SK-N-SH (cell line): ENCODE measurements around the gene SIRPB2. TPM values are rescaled to one million over a fixed set of nuclear protein-coding genes. Genes with fewer than 3 reads are reported as not detected.

Experiments
- CTCF ChIA-PET: fragments of 300-600, 350-600 bp; formaldehyde crosslinking; extraction: SDS; loops from one replicate; lab custom pipeline; 2021; lab: Yijun Ruan, JAX
- POLR2A ChIA-PET: fragments of 350-600 bp; sonication (Branson Sonifier 250); formaldehyde crosslinking; extraction: SDS; loops from one replicate; lab custom pipeline; 2020; ENCODE audit warnings: antibody characterized with exemption, inconsistent platforms; lab: Yijun Ruan, JAX
- DNase-seq: peaks from one replicate; pipeline ENCODE4 v3.0.0; 2012
- H2AFZ ChIP-seq: fragments of 200-600 bp; sonication (generic); 2 replicates; pipeline ENCODE4 v1.8.1; 2016; ENCODE audit warnings: antibody characterized with exemption, mild to moderate bottlenecking, low read depth
- H3F3A ChIP-seq: fragments of 200-600 bp; sonication (generic); replicated peaks from 2 replicates; pipeline ENCODE3; 2016; ENCODE audit warnings: antibody characterized with exemption, mild to moderate bottlenecking; ENCODE audit not compliant: insufficient read depth
- H3K27ac ChIP-seq, 2 experiments: fragments of 200-500 bp in 1 of 2; fragments of 200-600 bp in 1 of 2; sonication (Bioruptor generic) in 1 of 2; sonication (generic), shearing (Covaris generic) in 1 of 2; 2 replicates each; pipeline versions ENCODE4 v1.5.1 to v1.6.1; 2014 to 2016; ENCODE audit warnings: low read depth in 2 of 2, inconsistent platforms in 1 of 2, low read length in 1 of 2, mild to moderate bottlenecking in 1 of 2, mixed read lengths in 1 of 2
- H3K27me3 ChIP-seq: fragments of 200-600 bp; sonication (generic), shearing (Covaris generic); 2 replicates; pipeline ENCODE4 v1.6.1; 2016; ENCODE audit warnings: mixed run types; ENCODE audit not compliant: insufficient read depth
- H3K36me3 ChIP-seq, 2 experiments: fragments of 200-500 bp in 1 of 2; fragments of 200-600 bp in 1 of 2; sonication (Bioruptor generic) in 1 of 2; sonication (generic) in 1 of 2; replicated peaks in 1 of 2; 2 replicates each; pipeline versions ENCODE3 to v1.5.1; 2014 to 2016; ENCODE audit warnings: low read length in 1 of 2, mild to moderate bottlenecking in 1 of 2; ENCODE audit not compliant: insufficient read depth in 2 of 2, control insufficient read depth in 1 of 2
- H3K4me1 ChIP-seq, 2 experiments: fragments of 200-500 bp in 1 of 2; fragments of 200-600 bp in 1 of 2; sonication (Bioruptor generic) in 1 of 2; sonication (generic), shearing (Covaris generic) in 1 of 2; 2 replicates each; pipeline versions ENCODE4 v1.5.1 to v1.6.1; 2014 to 2016; ENCODE audit warnings: low read depth in 1 of 2, low read length in 1 of 2, mixed run types in 1 of 2; ENCODE audit not compliant: insufficient read depth in 2 of 2, control insufficient read depth in 1 of 2
- H3K4me2 ChIP-seq: fragments of 200-600 bp; sonication (generic), shearing (Covaris generic); 2 replicates; pipeline ENCODE4 v1.6.1; 2017; ENCODE audit warnings: mixed run types
- H3K4me3 ChIP-seq, 2 experiments: fragments of 200-500 bp in 1 of 2; fragments of 200-600 bp in 1 of 2; sonication (Bioruptor generic) in 1 of 2; sonication (generic), shearing (Covaris generic) in 1 of 2; 2 replicates each; pipeline versions ENCODE4 v1.5.1 to v1.8.1; 2014 to 2016; ENCODE audit warnings: low read depth in 2 of 2, inconsistent platforms in 1 of 2, low read length in 1 of 2, mild to moderate bottlenecking in 1 of 2, mixed read lengths in 1 of 2, moderate library complexity in 1 of 2
- H3K79me2 ChIP-seq: fragments of 200-600 bp; sonication (generic); 2 replicates; pipeline ENCODE4 v1.8.1; 2017; ENCODE audit warnings: mild to moderate bottlenecking; ENCODE audit not compliant: insufficient read depth
- H3K9ac ChIP-seq: fragments of 200-600 bp; sonication (generic); 2 replicates; pipeline ENCODE4 v1.6.1; 2017; ENCODE audit warnings: mixed run types
- H3K9me2 ChIP-seq: fragments of 200-600 bp; sonication (generic); 2 replicates; pipeline ENCODE4 v1.6.1; 2017; ENCODE audit warnings: mixed run types
- H3K9me3 ChIP-seq: fragments of 200-600 bp; sonication (generic); 2 replicates; pipeline ENCODE4 v1.6.1; 2017; ENCODE audit warnings: mixed run types, mild to moderate bottlenecking, moderate library complexity
- H4K20me1 ChIP-seq: fragments of 200-600 bp; sonication (generic); 2 replicates; pipeline ENCODE4 v1.6.1; 2017; ENCODE audit warnings: mild to moderate bottlenecking, mixed run types; ENCODE audit not compliant: insufficient read depth
- EZH2phosphoT487 ChIP-seq: fragments of 200-600 bp; sonication (generic); IDR thresholded peaks from 2 replicates; pipeline ENCODE4 v1.6.1; 2017; ENCODE audit warnings: low read depth, mixed run types, mild to moderate bottlenecking, antibody characterized with exemption, moderate library complexity, borderline replicate concordance
- FOSL2 ChIP-seq: IDR thresholded peaks from 2 replicates; pipeline ENCODE4 v1.4.0; 2012; ENCODE audit warnings: low read depth, mild to moderate bottlenecking, moderate library complexity, borderline replicate concordance
- GABPA ChIP-seq: IDR thresholded peaks from 2 replicates; pipeline ENCODE4 v1.4.0; 2012; ENCODE audit warnings: low read depth, mild to moderate bottlenecking
- JUND ChIP-seq: IDR thresholded peaks from 2 replicates; pipeline ENCODE4 v1.4.0; 2012
- MEF2A ChIP-seq: IDR thresholded peaks from 2 replicates; pipeline ENCODE4 v1.4.0; 2012; ENCODE audit warnings: low read depth, borderline replicate concordance
- NRF1 ChIP-seq: IDR thresholded peaks from 2 replicates; pipeline ENCODE4 v1.6.1; 2012; ENCODE audit warnings: low read depth, mild to moderate bottlenecking, low read length
- RCOR1 ChIP-seq: fragments of 150-350 bp; IDR thresholded peaks from 2 replicates; pipeline ENCODE4 v1.6.1; 2017; ENCODE audit warnings: antibody characterized with exemption, low read length
- TAF1 ChIP-seq: IDR thresholded peaks from 2 replicates; pipeline ENCODE4 v1.6.1; 2012; ENCODE audit warnings: low read depth, mild to moderate bottlenecking, low read length, moderate library complexity, borderline replicate concordance
- TCF12 ChIP-seq: IDR thresholded peaks from 2 replicates; pipeline ENCODE4 v1.4.0; 2012
- TEAD4 ChIP-seq: IDR thresholded peaks from 2 replicates; pipeline ENCODE4 v1.4.0; 2012; ENCODE audit warnings: mild to moderate bottlenecking, borderline replicate concordance; ENCODE audit not compliant: insufficient read depth
- YY1 ChIP-seq: IDR thresholded peaks from 2 replicates; pipeline ENCODE4 v1.4.0; 2012; ENCODE audit warnings: low read depth, mild to moderate bottlenecking
- WGBS: methylation state at CpG from one replicate; pipeline ENCODE4 v1.1.6; 2017; ENCODE audit warnings: low lambda C conversion rate; 5-methylcytosine and 5-hydroxymethylcytosine counted together
- polyA plus RNA-seq, 3 experiments: library from polyadenylated mRNA; depleted of rRNA; stranded (reverse); fragments of >200 nt; gene quantifications; 2 replicates each; pipeline ENCODE4 v1.2.3, GENCODE V29; 2012
- TF ChIP-seq, protein P1 (sequence below): IDR thresholded peaks from 2 replicates; pipeline ENCODE4 v1.4.0; 2012; ENCODE audit warnings: low read depth
- TF ChIP-seq, protein P2 (sequence below): fragments of 150-350 bp; IDR thresholded peaks from 2 replicates; pipeline ENCODE4 v1.6.1; 2016; ENCODE audit warnings: mild to moderate bottlenecking, low read depth, low read length
- TF ChIP-seq, protein P3 (sequence below): IDR thresholded peaks from 2 replicates; pipeline ENCODE4 v1.4.0; 2012; ENCODE audit warnings: low read depth, borderline replicate concordance

Gene SIRPB2
- polyA plus RNA-seq (2012; rRNA removed): not detected in 2 replicates
- polyA plus RNA-seq (2012; cell fraction: cytosol; rRNA removed): not detected in 2 replicates
- polyA plus RNA-seq (2012; cell fraction: nucleus; rRNA removed): not detected in 2 replicates

DNA sequence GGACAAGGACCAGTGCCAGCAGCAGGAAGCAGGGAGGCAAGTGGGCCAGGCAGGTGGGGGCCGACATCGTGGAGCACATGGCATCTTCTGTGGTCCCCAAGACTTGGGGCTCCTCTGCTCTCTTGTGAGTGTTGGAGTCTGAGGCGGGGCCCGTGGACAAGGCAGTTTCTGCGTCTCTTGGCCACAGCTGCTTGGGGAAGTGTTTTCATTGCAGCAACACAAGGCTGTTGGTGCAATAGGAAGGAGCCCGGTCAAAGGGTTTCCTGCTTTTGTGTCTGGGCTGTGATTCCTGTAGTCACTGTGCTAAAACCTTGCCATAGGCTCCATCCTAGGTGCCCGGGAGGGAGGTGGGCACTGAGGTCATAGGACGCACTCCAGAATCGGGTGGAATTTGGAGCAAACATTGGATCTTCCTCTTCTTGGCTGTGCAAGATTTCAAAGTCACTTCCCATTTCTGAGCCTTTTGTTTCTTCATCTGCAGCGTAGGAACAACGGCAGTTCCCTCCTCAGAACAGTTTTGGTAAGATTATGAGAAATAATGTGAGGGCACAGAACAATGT is at the start of gene SIRPB2:
TSS of gene SIRPB2 (minus strand) at position 140 of the 560 bp plus-strand sequence. CDS start at position 79, 61 bp downstream.
- no peak within 1 kb of the TSS for H3K27ac ChIP-seq
- ChIA-PET POLR2A (no interaction called here), CTCF (interaction anchor here (2.3 kb wide), 1 partner anchor 24 kb away, joined by 8 read pairs; the partner anchor contains the start of gene NSFL1C)
- H3K4me2 ChIP-seq: no peak within 1 kb of the TSS
- no peaks in the 10 kb centered on the region for H3K36me3 ChIP-seq
- no peak within 1 kb of the TSS for H3K4me3 ChIP-seq
- no peaks in the 10 kb centered on the region for H3K9me2 ChIP-seq
- H3K4me1 ChIP-seq: no peaks in the 10 kb centered on the region; a peak in 1 of 4 replicates
- DNase-seq: no peak
- H2AFZ ChIP-seq: no peak within 1 kb of the TSS
- H4K20me1 ChIP-seq: no peaks in the 10 kb centered on the region
- no peaks in the 10 kb centered on the region for H3F3A ChIP-seq
- no peak within 1 kb of the TSS for H3K9ac ChIP-seq
- H3K79me2 ChIP-seq: no peaks in the 10 kb centered on the region
- no peaks in the 10 kb centered on the region for H3K9me3 ChIP-seq
- peaks cover 46% of the 10 kb centered on the region for H3K27me3 ChIP-seq
- 27% methylated on average over 4 of the region's 11 CpGs for WGBS
- TF ChIP-seq TAF1 (no peak), RCOR1 (no peak), EZH2phosphoT487 (no peak)

DNA sequence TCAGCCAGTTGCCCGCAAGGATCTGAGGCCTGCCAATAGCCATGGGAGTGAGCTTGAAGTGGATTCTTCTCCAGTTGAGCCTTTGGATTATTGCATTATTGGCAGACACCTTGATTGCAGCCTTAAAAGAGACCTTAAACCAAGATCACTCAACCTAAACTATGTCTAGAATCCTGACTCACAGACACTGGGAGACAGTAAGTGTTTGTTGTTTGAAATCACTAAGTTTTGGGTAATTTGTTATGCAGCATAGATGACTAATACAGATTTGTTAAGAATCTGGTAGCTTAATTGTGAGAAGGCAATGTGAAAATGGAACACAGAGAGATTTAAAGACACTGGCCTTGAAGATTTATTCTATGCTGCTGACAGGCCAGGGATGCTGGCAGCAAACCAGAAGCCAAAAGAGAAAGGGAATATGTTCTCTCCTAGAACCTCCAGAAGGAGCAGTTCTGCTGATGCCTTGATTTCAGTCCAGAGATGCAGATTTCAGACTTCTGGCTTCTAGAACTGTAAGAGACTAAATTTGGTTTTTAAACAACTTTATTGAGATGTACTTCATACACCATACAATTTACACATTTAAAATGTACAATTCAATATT is 48.7 kb upstream of the SIRPB2 start:
- POLR2A ChIA-PET: no interaction called here
- WGBS: 11% methylated on average over 1 of the region's 1 CpG

More for the DNA sequence above, 48.7 kb upstream of the SIRPB2 start:
- TF ChIP-seq JUND (no peak), GABPA (no peak), MEF2A (no peak), FOSL2 (no peak), TEAD4 (no peak), NRF1 (no peak), TAF1 (no peak), TCF12 (no peak), RCOR1 (no peak), YY1 (no peak), EZH2phosphoT487 (no peak)
- TF ChIP-seq, protein P1, sequence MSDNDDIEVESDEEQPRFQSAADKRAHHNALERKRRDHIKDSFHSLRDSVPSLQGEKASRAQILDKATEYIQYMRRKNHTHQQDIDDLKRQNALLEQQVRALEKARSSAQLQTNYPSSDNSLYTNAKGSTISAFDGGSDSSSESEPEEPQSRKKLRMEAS: no peak
- TF ChIP-seq, protein P2, sequence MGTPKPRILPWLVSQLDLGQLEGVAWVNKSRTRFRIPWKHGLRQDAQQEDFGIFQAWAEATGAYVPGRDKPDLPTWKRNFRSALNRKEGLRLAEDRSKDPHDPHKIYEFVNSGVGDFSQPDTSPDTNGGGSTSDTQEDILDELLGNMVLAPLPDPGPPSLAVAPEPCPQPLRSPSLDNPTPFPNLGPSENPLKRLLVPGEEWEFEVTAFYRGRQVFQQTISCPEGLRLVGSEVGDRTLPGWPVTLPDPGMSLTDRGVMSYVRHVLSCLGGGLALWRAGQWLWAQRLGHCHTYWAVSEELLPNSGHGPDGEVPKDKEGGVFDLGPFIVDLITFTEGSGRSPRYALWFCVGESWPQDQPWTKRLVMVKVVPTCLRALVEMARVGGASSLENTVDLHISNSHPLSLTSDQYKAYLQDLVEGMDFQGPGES: no peak
- TF ChIP-seq, protein P3, sequence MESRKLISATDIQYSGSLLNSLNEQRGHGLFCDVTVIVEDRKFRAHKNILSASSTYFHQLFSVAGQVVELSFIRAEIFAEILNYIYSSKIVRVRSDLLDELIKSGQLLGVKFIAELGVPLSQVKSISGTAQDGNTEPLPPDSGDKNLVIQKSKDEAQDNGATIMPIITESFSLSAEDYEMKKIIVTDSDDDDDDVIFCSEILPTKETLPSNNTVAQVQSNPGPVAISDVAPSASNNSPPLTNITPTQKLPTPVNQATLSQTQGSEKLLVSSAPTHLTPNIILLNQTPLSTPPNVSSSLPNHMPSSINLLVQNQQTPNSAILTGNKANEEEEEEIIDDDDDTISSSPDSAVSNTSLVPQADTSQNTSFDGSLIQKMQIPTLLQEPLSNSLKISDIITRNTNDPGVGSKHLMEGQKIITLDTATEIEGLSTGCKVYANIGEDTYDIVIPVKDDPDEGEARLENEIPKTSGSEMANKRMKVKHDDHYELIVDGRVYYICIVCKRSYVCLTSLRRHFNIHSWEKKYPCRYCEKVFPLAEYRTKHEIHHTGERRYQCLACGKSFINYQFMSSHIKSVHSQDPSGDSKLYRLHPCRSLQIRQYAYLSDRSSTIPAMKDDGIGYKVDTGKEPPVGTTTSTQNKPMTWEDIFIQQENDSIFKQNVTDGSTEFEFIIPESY: no peak
- H3K9me2 ChIP-seq: no peaks in the 10 kb centered on the region
- no peak overlapping the region for H3K9ac ChIP-seq
- no peaks in the 10 kb centered on the region for H4K20me1 ChIP-seq
- no peaks in the 10 kb centered on the region for H3F3A ChIP-seq
- H3K4me1 ChIP-seq: no peaks in the 10 kb centered on the region
- no peaks in the 10 kb centered on the region for H3K36me3 ChIP-seq
- DNase-seq: no peak
- H3K4me3 ChIP-seq: no peak overlapping the region
- CTCF ChIA-PET: interaction anchor here (0.6 kb wide), 1 partner anchor 77 kb away, joined by 3 read pairs; no protein-coding TSS in a partner anchor
- no peaks in the 10 kb centered on the region for H3K27me3 ChIP-seq
- no peaks in the 10 kb centered on the region for H3K9me3 ChIP-seq
- H3K27ac ChIP-seq: no peak overlapping the region
- no peak overlapping the region for H3K4me2 ChIP-seq
- no peaks in the 10 kb centered on the region for H3K79me2 ChIP-seq
- H2AFZ ChIP-seq: no peak overlapping the region
